Naive thymus-derived CD8-positive, alpha-beta T cell (primary cell): ENCODE results near the gene IRAK1. TPM values are rescaled to one million over a fixed set of nuclear protein-coding genes. Genes with fewer than 3 reads are reported as not detected.
"Not testable (repeated sequence)": the region's sequence is repeated elsewhere in the genome, so short reads cannot be mapped to it uniquely, and the experiment has no call there.

Experiments used
- ATAC-seq, 2 donors: fragments of 150-1000 bp; cut with Tn5 transposase in 1 of 2; sonication (Bioruptor Pico), chemical (Tn5 transposase) in 1 of 2; 1 replicate in 1 of 2; 2 replicates in 1 of 2; pipeline ENCODE4 v1.10.0; 2021; ENCODE audit warnings: mild to moderate bottlenecking in 2 of 2, moderate library complexity in 2 of 2
- POLR2A ChIA-PET: fragments of 350-600 bp; sonication (Branson Sonifier 250); formaldehyde crosslinking; loops from one replicate; lab custom pipeline; 2021; ENCODE audit warnings: antibody characterized with exemption; lab: Charles Lee
- DNase-seq, 10 donors: peaks; one replicate each; pipeline versions ENCODE4 v3.0.0 to v3.0.0-alpha.2; 2020 to 2022
- H3K27ac Mint-ChIP-seq, 10 donors: one replicate each; pipeline ENCODE4 v1.8.0; 2020 to 2022; ENCODE audit warnings: mild to moderate bottlenecking in 10 of 10, mixed read lengths in 10 of 10, moderate library complexity in 4 of 10, inconsistent platforms in 1 of 10
- H3K27me3 Mint-ChIP-seq, 5 donors: one replicate each; pipeline ENCODE4 v1.8.0; 2021 to 2022; ENCODE audit warnings: mixed read lengths in 5 of 5
- H3K36me3 Mint-ChIP-seq, 3 donors: one replicate each; pipeline ENCODE4 v1.8.0; 2020 to 2022; ENCODE audit warnings: mixed read lengths in 3 of 3, mild to moderate bottlenecking in 2 of 3, inconsistent platforms in 1 of 3
- H3K4me1 Mint-ChIP-seq, 4 donors: one replicate each; pipeline ENCODE4 v1.8.0; 2021 to 2022; ENCODE audit warnings: mixed read lengths in 4 of 4
- H3K4me3 Mint-ChIP-seq, 10 donors: one replicate each; pipeline ENCODE4 v1.8.0; 2020 to 2022; ENCODE audit warnings: mild to moderate bottlenecking in 10 of 10, mixed read lengths in 10 of 10, moderate library complexity in 6 of 10, inconsistent platforms in 1 of 10
- H3K9me3 Mint-ChIP-seq, 9 donors: one replicate each; pipeline ENCODE4 v1.8.0; 2020 to 2022; ENCODE audit warnings: mixed read lengths in 9 of 9, mild to moderate bottlenecking in 3 of 9, inconsistent platforms in 1 of 9, moderate library complexity in 1 of 9
- polyA plus RNA-seq, 3 donors: library from polyadenylated mRNA; unstranded; fragments of 300-500 nt; fragmentation: Illumina TruSeq; gene quantifications; one replicate each; pipeline ENCODE4 v1.2.3, GENCODE V29; 2021
- total RNA-seq, 8 experiments: library from RNA in 2 of 8; stranded (reverse) in 2 of 8; gene quantifications; one replicate each; pipeline ENCODE4 v1.2.3 and lab custom pipeline; 2021 to 2026

Gene IRAK1
- total and polyA plus RNA-seq, 5 experiments from 2014 or later = 23.9 to 76.6 (median 44.7) TPM

GRCh38 chrX:154010330-154011087, 9.2 kb downstream of the IRAK1 start:
- Mint-ChIP-seq H3K4me1 (peaks cover 5 to 35% (median 17%) of the 10 kb centered on the region in 4 donors), H3K36me3 (peaks cover 0 to 29% (median 5%) of the 10 kb centered on the region in 3 donors), H3K4me3 (no peak overlapping the region), H3K27me3 (no peaks in the 10 kb centered on the region), H3K27ac (peak overlapping the region in 1 of 10 donors; percentile 27), H3K9me3 (no peaks in the 10 kb centered on the region)
- ATAC-seq (no peak), DNase-seq (no peak)
- POLR2A ChIA-PET = interaction anchor here (0.7 to 1.2 kb wide), 2 partner anchors 11 to 60 kb away, joined by 3 to 6 read pairs; no protein-coding TSS in a partner anchor

DNA sequence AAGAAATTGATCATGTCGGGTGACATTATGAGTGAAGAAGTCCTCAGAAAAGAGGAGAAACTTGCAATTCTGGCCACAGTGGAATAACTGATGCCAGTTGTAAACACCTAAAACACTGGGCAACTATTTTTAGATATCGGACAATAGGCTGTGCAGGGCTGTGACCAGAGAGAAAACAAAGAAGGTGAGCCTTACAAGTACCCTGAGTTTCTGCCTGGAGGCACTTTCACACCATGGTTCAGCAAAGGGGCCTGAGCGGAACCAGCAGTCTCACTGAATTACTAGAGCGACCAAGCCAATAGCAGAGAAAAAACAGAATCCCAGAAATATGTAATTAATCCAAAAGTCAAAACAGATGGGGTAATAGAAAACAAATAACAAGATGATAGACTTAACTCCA, 11.2 kb downstream of the IRAK1 start:
- POLR2A ChIA-PET = interaction anchor here (1.0 to 1.2 kb wide), 2 partner anchors 12 to 28 kb away, joined by 3 read pairs; partner anchors contain the start of gene IRAK1

DNA sequence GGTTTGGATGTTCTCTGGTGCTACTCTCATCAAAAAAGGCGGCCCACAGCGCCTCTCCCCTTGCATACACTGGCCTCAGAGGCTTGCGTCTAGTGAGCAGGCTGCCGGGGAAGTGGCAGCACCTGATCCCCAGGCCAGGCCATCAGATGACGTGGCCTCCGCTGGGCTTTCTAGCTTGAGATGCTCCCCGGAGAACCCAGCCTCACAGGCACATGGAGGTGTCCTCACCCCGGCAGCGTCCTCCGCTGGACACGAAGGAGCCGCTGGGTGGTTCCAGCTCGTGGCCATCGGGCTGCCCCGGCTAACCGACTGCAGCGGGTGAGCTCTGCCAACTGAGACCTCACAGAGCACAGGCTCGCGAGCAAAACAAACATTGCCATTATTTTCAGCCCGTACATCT, 12.8 kb downstream of the IRAK1 start:
- Mint-ChIP-seq H3K27ac (peak overlapping the region in 1 of 10 donors; percentile 68), H3K4me3 (no peak overlapping the region), H3K36me3 (peaks cover 0 to 24% (median 5%) of the 10 kb centered on the region in 3 donors), H3K4me1 (peaks cover 5 to 44% (median 18%) of the 10 kb centered on the region in 4 donors), H3K27me3 (no peaks in the 10 kb centered on the region), H3K9me3 (no peaks in the 10 kb centered on the region)
- no peak for DNase-seq
- no peak for ATAC-seq
- POLR2A ChIA-PET = interaction anchor here (2.8 kb wide), 1 partner anchor 17 kb away, joined by 7 read pairs; no protein-coding TSS in a partner anchor

More for the DNA sequence above, 11.2 kb downstream of the IRAK1 start:
- Mint-ChIP-seq H3K4me1 (peaks cover 0 to 33% (median 8%) of the 10 kb centered on the region in 4 donors), H3K4me3 (no peak overlapping the region), H3K27ac (peak overlapping the region in 1 of 10 donors; percentile 87), H3K9me3 (no peaks in the 10 kb centered on the region), H3K27me3 (no peaks in the 10 kb centered on the region), H3K36me3 (peaks cover 0 to 26% (median 5%) of the 10 kb centered on the region in 3 donors)
- ATAC-seq (no peak), DNase-seq (no peak)

DNA sequence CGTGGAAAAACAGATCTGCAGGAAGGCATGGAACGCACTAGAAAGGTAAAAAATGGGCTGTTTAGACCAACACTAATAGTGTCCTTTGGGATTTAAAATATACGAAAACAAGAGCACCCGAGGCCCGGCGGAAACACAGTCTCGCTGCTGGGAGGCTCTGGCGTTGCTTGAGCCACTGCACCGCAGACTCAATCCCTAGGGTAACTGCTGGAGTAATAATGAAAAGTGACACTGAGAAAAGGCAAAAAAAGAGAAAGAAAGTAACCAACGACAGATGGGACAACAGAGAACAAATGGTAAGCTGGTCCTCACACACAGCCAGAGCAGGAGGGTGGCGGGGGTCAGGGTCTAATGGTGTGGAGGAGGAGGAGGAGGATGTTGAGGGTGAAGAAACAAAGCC, 15.4 kb downstream of the IRAK1 start:
- POLR2A ChIA-PET = no interaction called here
- Mint-ChIP-seq H3K4me1 (peaks cover 6 to 46% (median 21%) of the 10 kb centered on the region in 4 donors), H3K27ac (peak overlapping the region in 1 of 10 donors; percentile 11), H3K27me3 (no peaks in the 10 kb centered on the region), H3K36me3 (peaks cover 0 to 15% (median 5%) of the 10 kb centered on the region in 3 donors), H3K9me3 (no peaks in the 10 kb centered on the region), H3K4me3 (peak overlapping the region in 1 of 10 donors; percentile 47)
- no peak for ATAC-seq
- no peak for DNase-seq

GRCh38 chrX:154002215-154002719, 17.4 kb downstream of the IRAK1 start:
- Mint-ChIP-seq H3K9me3 (no peaks in the 10 kb centered on the region), H3K36me3 (no peaks in the 10 kb centered on the region), H3K27me3 (no peaks in the 10 kb centered on the region), H3K27ac (peak overlapping the region in 9 of 10 donors; percentile 9 to 83 (median 61)), H3K4me3 (peak overlapping the region; percentile 64 to 86 (median 78)), H3K4me1 (peaks cover 6 to 31% (median 19%) of the 10 kb centered on the region in 4 donors)
- DNase-seq (no peak), ATAC-seq (peak; percentile 77 to 91)
- POLR2A ChIA-PET = interaction anchor here (0.7 to 1.6 kb wide), 7 partner anchors 11 to 366 kb away, joined by 3 to 10 read pairs (median 4); partner anchors contain the start of gene TMEM187

GRCh38 chrX:154000051-154000450, 19.7 kb downstream of the IRAK1 start:
- H3K36me3 Mint-ChIP-seq = no peaks in the 10 kb centered on the region
- no peaks in the 10 kb centered on the region for H3K9me3 Mint-ChIP-seq
- POLR2A ChIA-PET = interaction anchor here (0.6 to 1.3 kb wide), 2 partner anchors 10 kb away, joined by 3 read pairs; no protein-coding TSS in a partner anchor
- H3K4me1 Mint-ChIP-seq = peaks cover 6 to 23% (median 20%) of the 10 kb centered on the region in 4 donors
- DNase-seq (no peak), ATAC-seq (no peak)
- no peak overlapping the region for H3K27ac Mint-ChIP-seq
- no peak overlapping the region for H3K4me3 Mint-ChIP-seq
- no peaks in the 10 kb centered on the region for H3K27me3 Mint-ChIP-seq

DNA sequence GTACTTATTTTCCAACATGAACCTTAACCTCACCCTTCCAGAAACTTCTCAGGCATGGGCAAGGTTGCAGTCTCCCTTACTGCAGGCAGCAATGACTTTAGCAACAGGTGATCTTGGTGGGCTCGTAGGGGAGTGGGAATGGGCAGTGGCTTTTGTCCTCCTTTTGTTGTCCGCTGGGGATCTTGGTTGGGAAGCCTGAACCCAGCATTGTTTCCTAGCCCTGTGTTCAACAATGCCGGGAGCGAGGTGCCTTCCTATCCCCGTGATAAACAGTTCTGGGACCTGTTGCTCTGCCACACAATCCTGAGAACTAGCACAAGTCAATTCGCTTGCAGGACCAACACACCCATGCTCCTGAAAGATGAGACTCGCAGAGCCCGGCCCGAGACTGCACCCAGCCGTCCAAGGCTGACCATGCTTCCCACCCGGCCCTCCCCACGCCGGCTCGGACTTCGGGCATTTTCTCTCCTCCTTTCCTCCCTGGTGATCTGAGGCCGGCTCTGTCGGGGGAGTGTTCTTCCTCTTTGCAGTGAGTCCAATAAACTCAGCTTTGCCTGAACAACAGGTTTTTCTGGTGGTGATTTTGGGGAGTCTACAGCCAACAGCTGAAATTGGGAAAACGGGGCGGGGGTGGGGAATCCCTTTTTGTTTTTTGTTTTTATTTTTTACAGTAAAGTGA, 20.2 kb downstream of the IRAK1 start:
- Mint-ChIP-seq H3K4me1 (peaks cover 6 to 23% (median 19%) of the 10 kb centered on the region in 4 donors), H3K27me3 (no peaks in the 10 kb centered on the region), H3K36me3 (no peaks in the 10 kb centered on the region), H3K27ac (no peak overlapping the region), H3K4me3 (no peak overlapping the region), H3K9me3 (no peaks in the 10 kb centered on the region)
- DNase-seq (no peak), ATAC-seq (no peak)
- POLR2A ChIA-PET = interaction anchor here (0.6 kb wide), 1 partner anchor 11 kb away, joined by 3 read pairs; no protein-coding TSS in a partner anchor

DNA sequence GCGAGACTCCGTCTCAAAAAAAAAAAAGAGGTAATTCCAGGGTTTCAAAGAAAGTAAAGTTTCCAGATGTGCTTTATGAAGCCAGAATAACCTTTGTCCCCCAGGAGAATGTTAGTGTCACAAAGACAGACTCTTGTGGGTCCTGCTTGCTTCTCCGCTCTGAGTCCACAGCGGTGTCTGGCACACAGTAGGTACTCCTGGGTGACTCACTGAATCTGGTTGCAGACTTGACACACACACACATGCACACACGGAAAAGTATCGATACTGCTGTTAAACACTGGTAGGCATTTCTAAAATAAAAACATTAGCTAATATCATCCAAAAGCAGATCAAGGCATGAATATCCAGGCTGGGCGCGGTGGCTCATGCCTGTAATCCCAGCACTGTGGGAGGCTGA, 24.2 kb downstream of the IRAK1 start:
- no peak for ATAC-seq
- no peak for DNase-seq
- H3K27me3 Mint-ChIP-seq = no peaks in the 10 kb centered on the region
- H3K4me3 Mint-ChIP-seq = no peak overlapping the region
- H3K9me3 Mint-ChIP-seq = peaks cover 0 to 2% (median 0%) of the 10 kb centered on the region in 9 donors
- no peaks in the 10 kb centered on the region for H3K36me3 Mint-ChIP-seq
- POLR2A ChIA-PET = interaction anchor here (0.6 kb wide), 1 partner anchor 14 kb away, joined by 7 read pairs; no protein-coding TSS in a partner anchor
- peak overlapping the region in 1 of 10 donors; percentile 59 for H3K27ac Mint-ChIP-seq
- H3K4me1 Mint-ChIP-seq = peaks cover 0 to 14% (median 7%) of the 10 kb centered on the region in 4 donors

GRCh38 chrX:153994398-153994797, 25.3 kb downstream of the IRAK1 start:
- DNase-seq, POLR2A ChIA-PET, H3K4me3 Mint-ChIP-seq, ATAC-seq, H3K36me3 Mint-ChIP-seq, H3K27me3 Mint-ChIP-seq, H3K27ac Mint-ChIP-seq, H3K9me3 Mint-ChIP-seq: not testable (repeated sequence)
- H3K4me1 Mint-ChIP-seq = peaks cover 3 to 25% (median 17%) of the 10 kb centered on the region in 4 donors

GRCh38 chrX:153993978-153994377, 25.7 kb downstream of the IRAK1 start:
- H3K27ac Mint-ChIP-seq = no peak overlapping the region
- no peaks in the 10 kb centered on the region for H3K27me3 Mint-ChIP-seq
- H3K9me3 Mint-ChIP-seq = peaks cover 0 to 2% (median 0%) of the 10 kb centered on the region in 9 donors
- no peak overlapping the region for H3K4me3 Mint-ChIP-seq
- no peak for DNase-seq
- POLR2A ChIA-PET = interaction anchor here (0.7 to 0.9 kb wide), 2 partner anchors 19 to 50 kb away, joined by 3 to 4 read pairs; no protein-coding TSS in a partner anchor
- no peak for ATAC-seq
- no peaks in the 10 kb centered on the region for H3K36me3 Mint-ChIP-seq
- peaks cover 3 to 27% (median 19%) of the 10 kb centered on the region in 4 donors for H3K4me1 Mint-ChIP-seq

- H3K9me3 Mint-ChIP-seq = peaks cover 0 to 2% (median 0%) of the 10 kb centered on the region in 9 donors
- H3K27ac Mint-ChIP-seq = peak overlapping the region in 2 of 10 donors; percentile 33 to 57
- ATAC-seq = no peak
- H3K27me3 Mint-ChIP-seq = no peaks in the 10 kb centered on the region
- H3K36me3 Mint-ChIP-seq = no peaks in the 10 kb centered on the region
- DNase-seq = no peak
- POLR2A ChIA-PET = interaction anchor here (0.9 kb wide), 1 partner anchor 20 kb away, joined by 3 read pairs; no protein-coding TSS in a partner anchor
- peak overlapping the region in 1 of 10 donors; percentile 19 for H3K4me3 Mint-ChIP-seq
- H3K4me1 Mint-ChIP-seq = peaks cover 3 to 29% (median 20%) of the 10 kb centered on the region in 4 donors
These were observed 26.6 kb downstream of the IRAK1 start for GRCh38 chrX:153993079-153993478.

- no peak overlapping the region for H3K4me3 Mint-ChIP-seq
- peak overlapping the region in 1 of 10 donors; percentile 48 for H3K27ac Mint-ChIP-seq
These were observed 27.5 kb downstream of the IRAK1 start for GRCh38 chrX:153992180-153992579.

More at GRCh38 chrX:153992180-153992579, 27.5 kb downstream of the IRAK1 start:
- Mint-ChIP-seq H3K27me3 (no peaks in the 10 kb centered on the region), H3K4me1 (peaks cover 3 to 32% (median 20%) of the 10 kb centered on the region in 4 donors), H3K9me3 (peaks cover 0 to 2% (median 0%) of the 10 kb centered on the region in 9 donors), H3K36me3 (no peaks in the 10 kb centered on the region)
- POLR2A ChIA-PET = interaction anchor here (0.8 to 1.9 kb wide), 2 partner anchors 11 to 21 kb away, joined by 7 to 10 read pairs; partner anchors contain the start of gene HCFC1
- no peak for DNase-seq
- no peak for ATAC-seq
